GM19023 (cell line): ENCODE results near the gene CAV3.

Source experiments
- ATAC-seq: cut with Tn5 transposase; IDR thresholded peaks from one replicate; pipeline ENCODE4 v1.9.1; 2021; ENCODE audit warnings: mild to moderate bottlenecking, moderate library complexity; ENCODE audit not compliant: unreplicated experiment

The CAV3 gene

GRCh38 chr3:8734137-8734878 lies 706 bp downstream of the CAV3 start:
- ATAC-seq, result no peak

DNA sequence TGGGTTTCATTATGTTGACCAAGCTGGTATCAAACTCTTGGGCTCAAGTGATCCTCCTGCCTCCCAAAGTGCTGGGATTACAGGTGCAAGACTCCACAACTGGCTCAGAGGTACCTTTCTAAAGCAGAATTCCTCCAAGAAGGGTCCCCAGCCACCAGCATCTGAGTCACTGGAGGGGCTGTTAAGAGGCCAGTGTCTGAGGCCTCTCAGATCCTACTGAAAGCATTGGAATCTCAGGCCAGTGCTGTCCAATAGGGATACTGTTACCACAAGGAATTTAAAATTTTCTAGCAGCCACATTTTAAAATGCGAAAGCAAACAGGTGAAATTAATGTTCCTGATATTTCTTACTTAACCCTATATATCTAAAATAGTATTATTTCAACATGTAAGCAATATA lies 1.3 kb downstream of the CAV3 start:
- no peak for ATAC-seq

DNA sequence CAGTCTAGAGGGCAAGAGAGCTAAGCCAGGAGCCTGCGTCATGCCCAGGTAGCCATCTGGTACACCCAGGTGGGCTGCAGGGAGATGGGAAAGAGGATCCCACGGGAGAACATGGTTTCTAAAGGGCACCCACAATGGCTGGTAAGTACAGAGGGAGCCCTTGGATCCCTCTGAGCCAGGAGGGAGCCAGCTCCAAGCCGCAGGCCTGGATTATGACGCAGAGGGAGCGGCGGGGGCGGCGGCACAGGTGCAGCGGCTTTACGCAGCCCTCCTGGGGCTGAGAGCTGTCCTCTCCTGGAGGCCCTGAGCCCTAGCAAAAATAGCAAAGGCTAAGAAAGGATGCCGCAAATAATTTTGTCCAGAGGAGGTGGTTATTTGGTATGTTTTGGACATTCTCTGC lies 2.8 kb downstream of the CAV3 start:
- no peak for ATAC-seq

DNA sequence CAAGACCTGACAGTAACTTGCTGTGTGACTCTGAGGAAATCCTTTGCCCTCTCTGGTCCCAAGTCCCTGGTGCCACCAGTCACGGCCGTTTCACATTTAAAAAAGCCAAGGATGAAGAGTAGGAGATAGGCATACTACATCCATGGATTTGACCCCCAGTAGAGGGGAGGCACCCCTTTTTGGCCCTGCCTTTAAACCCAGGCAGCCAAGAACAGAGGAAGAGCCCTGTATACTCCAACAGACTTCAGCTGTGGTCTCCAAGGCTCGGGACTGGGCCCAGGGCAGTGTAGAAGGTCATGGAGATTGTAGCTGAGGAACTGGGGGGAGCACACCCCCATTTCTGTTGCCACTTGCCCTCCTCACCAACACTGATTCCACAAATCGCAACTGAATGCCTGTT lies 3.7 kb downstream of the CAV3 start:
- ATAC-seq, result no peak

- no peak for ATAC-seq
Observed at GRCh38 chr3:8737823-8738222, 4.2 kb downstream of the CAV3 start.

DNA sequence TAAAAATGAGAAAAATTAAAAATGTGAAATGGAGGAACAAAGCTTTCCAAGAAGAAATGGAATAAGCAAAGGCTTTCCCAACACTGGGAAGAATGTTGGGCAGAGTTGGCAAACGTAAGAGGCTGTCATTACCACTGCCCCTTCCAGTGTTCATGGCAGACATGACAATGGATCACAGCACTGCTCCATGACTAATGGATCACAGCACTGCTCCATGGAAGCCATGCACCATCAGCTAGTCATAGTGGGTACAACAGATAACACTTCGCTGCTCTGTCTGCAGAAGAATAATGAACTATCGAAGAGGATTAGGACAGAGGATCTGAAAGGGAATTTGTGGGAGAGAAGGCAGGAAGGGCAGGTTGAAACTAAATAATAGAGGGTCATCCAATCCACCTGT lies 5.0 kb downstream of the CAV3 start:
- no peak for ATAC-seq

DNA sequence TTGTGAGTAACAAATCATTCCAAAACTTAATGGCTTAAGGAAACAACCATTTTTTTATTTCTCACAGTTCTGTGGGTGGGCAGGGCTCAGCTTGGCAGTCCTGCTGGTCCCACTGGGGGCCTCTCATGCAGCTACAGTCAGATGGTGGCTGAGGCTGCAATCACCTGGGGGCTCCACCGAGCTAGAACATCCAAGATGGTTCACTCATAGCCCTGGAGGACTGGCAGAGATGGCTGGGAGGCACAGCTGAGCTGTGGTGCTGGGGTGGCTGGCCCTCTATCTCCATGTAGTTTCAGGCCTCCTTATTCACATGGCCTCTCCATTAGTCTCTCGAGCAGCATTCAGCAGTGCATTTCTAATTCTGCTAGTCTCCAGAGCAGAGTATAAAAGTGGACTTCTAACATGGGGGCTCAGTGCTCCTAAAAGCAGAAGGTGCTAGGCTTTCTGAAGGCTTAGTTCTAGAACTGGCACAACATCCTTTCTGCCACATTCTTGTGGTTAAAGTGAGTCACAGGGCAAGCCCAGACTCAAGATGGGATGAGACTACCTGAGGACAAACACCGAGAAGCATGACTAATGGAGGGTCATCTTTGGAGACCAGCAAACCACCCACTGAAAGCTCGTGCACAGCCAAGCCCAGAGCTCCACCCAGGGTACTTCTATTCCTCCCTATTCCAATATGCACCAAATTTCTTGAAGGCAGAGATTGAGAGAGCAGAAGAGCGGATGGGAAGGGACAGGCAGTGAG lies 6.3 kb downstream of the CAV3 start:
- no peak for ATAC-seq

DNA sequence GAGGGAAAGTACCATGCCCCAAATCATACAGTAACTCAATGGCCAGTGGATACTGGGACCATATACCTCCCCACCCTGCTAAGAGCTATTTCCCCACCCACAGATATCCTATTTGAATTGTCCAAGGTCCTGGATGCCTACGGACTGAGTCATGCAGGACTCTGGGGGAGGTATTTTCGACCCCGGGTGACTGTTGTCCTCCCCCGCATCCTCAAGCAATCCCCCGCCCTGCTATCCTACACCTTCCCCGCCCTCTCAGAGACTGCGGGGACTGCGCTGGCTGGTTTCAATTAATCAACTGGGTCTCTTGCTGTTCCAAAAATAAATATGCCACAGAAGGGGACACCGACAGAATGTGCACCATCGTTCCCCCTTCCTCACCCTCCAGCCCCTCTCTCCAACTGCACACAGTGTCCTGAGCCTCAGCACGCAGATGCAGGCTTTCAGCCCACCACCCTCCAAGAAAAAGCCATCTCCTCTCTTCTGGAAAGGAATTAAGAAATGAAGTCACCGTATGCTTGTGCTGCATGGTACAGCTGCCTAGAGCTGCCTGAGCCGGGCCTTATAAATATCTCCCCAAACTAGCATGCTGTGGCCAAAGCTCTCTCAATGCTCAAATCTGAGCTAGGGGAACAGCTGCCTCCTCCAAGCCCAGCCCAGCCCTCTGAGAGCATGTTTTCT lies 8.1 kb downstream of the CAV3 start:
- ATAC-seq, result no peak

- no peak for ATAC-seq
Observed at GRCh38 chr3:8743021-8743601, 9.5 kb downstream of the CAV3 start.

DNA sequence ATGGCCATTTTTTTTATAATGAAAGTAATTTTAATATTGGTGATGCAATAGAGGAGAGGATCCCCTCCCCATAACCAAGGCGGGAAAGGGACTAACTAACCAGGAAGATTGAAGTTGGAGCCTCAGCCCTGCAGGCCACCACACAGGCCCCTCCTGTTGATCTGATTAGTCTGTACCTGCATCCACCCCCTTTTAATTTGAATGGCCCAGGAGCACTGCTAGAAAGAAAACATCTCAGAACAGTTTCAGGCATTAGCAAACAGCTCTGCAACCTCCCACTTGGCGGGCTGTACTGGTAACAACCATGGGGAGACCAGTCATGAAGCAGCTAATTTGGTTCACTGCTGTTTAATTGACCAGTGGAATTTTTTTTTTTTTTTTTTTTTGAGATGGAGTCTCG lies 10.3 kb downstream of the CAV3 start:
- ATAC-seq, result no peak

GRCh38 chr3:8745619-8746370 lies 12.2 kb downstream of the CAV3 start:
- ATAC-seq, result no peak

- ATAC-seq, result no peak
Observed at GRCh38 chr3:8746780-8747345, 13.3 kb downstream of the CAV3 start.

DNA sequence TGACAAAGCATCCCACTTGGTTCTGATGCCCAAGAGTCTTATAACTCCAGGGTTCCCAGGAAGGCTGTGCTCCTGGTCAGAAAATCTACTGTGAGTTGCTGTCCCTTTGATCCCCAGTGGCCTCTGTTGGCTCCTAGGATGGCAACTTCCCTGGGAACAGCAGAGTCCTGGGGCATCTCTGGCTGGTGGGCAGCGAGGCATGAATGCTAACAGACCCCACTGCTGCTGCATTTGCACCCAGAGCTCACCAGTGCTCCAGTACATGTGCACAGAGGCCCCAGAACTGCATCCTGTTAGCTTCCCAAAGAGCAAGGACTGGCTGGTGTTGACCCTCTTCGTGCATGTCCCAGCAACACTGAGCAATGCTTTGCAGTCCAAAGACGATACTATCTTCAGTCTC lies 15.7 kb downstream of the CAV3 start:
- ATAC-seq, result no peak

DNA sequence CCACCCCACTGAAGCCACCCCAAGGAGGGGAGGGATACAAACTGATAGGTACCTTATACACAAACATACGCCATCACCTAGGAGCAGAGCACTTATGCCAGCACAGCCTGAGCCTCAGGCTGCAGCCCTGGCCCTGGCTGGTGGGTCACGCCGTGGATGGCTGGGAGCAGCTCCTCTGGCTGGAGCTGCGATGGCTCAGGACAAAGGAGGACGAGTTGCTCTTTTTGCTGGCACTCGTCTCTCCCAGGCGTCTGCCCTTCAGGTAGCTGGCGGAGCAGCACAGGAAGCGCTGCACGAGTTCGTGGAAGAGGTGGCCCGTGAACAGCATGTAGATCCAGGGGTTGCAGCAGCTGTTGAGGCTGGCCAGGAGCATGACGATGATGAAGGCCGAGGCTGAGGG lies 19.2 kb downstream of the CAV3 start:
- no peak for ATAC-seq

- ATAC-seq, result no peak
Observed at GRCh38 chr3:8755097-8755496, 21.5 kb downstream of the CAV3 start.

- no peak for ATAC-seq
Observed at GRCh38 chr3:8755564-8756237, 22.1 kb downstream of the CAV3 start.

DNA sequence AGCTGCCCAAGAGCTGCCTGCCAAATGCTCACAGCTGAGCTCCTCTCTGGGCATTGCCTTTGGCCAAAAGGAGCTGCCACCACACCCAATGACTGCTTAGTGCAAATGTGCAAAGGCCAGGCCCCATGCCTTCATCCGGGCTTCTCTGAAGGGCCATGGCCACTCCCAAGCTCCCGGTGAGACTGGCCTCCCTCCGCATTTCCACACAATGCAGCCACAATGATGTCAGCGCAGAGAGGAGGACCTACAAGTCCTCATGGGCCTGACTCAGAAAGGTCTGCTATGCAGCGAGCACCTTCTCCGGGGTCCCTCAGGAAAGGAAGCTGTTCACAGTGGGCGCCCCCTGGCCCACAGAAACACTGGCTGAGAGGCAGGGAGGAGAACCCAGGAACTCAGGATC lies 23.1 kb downstream of the CAV3 start:
- no peak for ATAC-seq

- peak; percentile 49 for ATAC-seq
Observed at GRCh38 chr3:8757551-8758518, 24.2 kb downstream of the CAV3 start.
